Body of pancreas (tissue), 4 donors: ENCODE results near the gene DCDC2.

ENCODE experiments used
- POLR2A ChIP-seq, 3 donors: fragments of 450-650 bp; IDR thresholded peaks; one replicate each; pipeline ENCODE4 v1.6.1; 2016; ENCODE audit warnings: antibody characterized with exemption in 3 of 3, mild to moderate bottlenecking in 2 of 3
- TF ChIP-seq, protein P1 (sequence below), 7 experiments: fragments of 450-650 bp in 4 of 7; fragments of 200-600 bp in 3 of 7; sonication (generic) in 3 of 7; IDR thresholded peaks; one replicate each; pipeline ENCODE4 v1.5.1; 2016 to 2019; ENCODE audit warnings: antibody characterized with exemption in 7 of 7

DNA sequence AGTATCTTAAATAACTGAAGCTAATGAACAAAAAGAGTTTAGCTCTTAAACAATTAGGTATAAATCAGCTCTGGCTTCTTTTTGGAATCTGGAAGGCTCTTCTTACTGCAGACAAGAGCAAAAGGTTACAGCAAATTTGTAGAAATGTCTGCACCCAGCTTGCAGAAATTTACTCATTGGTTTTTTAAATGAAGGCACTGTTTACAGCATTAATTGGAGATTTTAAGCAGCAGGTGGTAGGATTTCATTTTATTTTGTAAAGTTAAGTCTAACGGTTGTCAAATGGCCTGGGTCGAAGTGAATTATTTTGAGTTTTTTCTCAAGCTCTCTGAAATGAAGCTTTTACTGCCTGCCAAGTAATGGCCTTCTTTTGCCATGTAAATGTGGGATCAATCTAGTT lies 129.7 kb downstream of the DCDC2 start:
- TF ChIP-seq, protein P1, sequence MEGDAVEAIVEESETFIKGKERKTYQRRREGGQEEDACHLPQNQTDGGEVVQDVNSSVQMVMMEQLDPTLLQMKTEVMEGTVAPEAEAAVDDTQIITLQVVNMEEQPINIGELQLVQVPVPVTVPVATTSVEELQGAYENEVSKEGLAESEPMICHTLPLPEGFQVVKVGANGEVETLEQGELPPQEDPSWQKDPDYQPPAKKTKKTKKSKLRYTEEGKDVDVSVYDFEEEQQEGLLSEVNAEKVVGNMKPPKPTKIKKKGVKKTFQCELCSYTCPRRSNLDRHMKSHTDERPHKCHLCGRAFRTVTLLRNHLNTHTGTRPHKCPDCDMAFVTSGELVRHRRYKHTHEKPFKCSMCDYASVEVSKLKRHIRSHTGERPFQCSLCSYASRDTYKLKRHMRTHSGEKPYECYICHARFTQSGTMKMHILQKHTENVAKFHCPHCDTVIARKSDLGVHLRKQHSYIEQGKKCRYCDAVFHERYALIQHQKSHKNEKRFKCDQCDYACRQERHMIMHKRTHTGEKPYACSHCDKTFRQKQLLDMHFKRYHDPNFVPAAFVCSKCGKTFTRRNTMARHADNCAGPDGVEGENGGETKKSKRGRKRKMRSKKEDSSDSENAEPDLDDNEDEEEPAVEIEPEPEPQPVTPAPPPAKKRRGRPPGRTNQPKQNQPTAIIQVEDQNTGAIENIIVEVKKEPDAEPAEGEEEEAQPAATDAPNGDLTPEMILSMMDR (IDR thresholded peaks at IDR 0.05): no peak
- TF ChIP-seq POLR2A (IDR thresholded peaks at IDR 0.05): no peak
